ENCODE results near the gene ZSCAN23.
"Not testable (repeated sequence)": the region's sequence is repeated elsewhere in the genome, so short reads cannot be mapped to it uniquely, and the experiment has no call there.

The ZSCAN23 gene

GRCh38 chr6:28468056-28468455, 24.8 kb upstream of the ZSCAN23 start:
- no peak for TF ChIP-seq FOXA1 (IDR thresholded peaks at IDR 0.05)
- CTCF ChIA-PET = no interaction called here
- POLR2A ChIA-PET = no interaction called here
- no peak for DNase-seq (ENCODE audit: extremely low spot score)

- ChIA-PET CTCF (no interaction called here), POLR2A (no interaction called here)
- TF ChIP-seq CTBP1 (IDR thresholded peaks at IDR 0.05; ENCODE audit: borderline replicate concordance) = no peak
- TF ChIP-seq FOXM1 (IDR thresholded peaks at IDR 0.05; ENCODE audit: borderline replicate concordance) = no peak
- TF ChIP-seq FOXK2 (IDR thresholded peaks at IDR 0.05) = no peak
- no peak for TF ChIP-seq ZNF384 (IDR thresholded peaks at IDR 0.05)
- no peak for TF ChIP-seq ELF4 (IDR thresholded peaks at IDR 0.05)
- no peak for TF ChIP-seq HDGF (IDR thresholded peaks at IDR 0.05; ENCODE audit: borderline replicate concordance)
- TF ChIP-seq FOXA1 (IDR thresholded peaks at IDR 0.05) = no peak
- TF ChIP-seq BHLHE40 (IDR thresholded peaks at IDR 0.05; ENCODE audit: borderline replicate concordance) = no peak
- TF ChIP-seq SP1 (IDR thresholded peaks at IDR 0.05) = no peak
- TF ChIP-seq ARNT (IDR thresholded peaks at IDR 0.05) = no peak
- no peak for TF ChIP-seq L3MBTL2 (conservative IDR thresholded peaks at IDR 0.05)
- no peak for TF ChIP-seq NFRKB (IDR thresholded peaks at IDR 0.05)
- no peak for TF ChIP-seq LEF1 (IDR thresholded peaks at IDR 0.05; ENCODE audit: borderline replicate concordance)
- no peak for TF ChIP-seq SUZ12 (IDR thresholded peaks at IDR 0.05)
- no peak for TF ChIP-seq PKNOX1 (IDR thresholded peaks at IDR 0.05)
- TF ChIP-seq TARDBP (IDR thresholded peaks at IDR 0.05) = no peak; the same call in 1 of the 2 replicates
- no peak for DNase-seq (ENCODE audit: extremely low spot score)
These were observed 19.1 kb upstream of the ZSCAN23 start for GRCh38 chr6:28462401-28462800.

GRCh38 chr6:28458568-28458967, 15.3 kb upstream of the ZSCAN23 start:
- DNase-seq (ENCODE audit: extremely low spot score) = no peak
- ChIA-PET CTCF (no interaction called here), POLR2A (no interaction called here)
- no peak for TF ChIP-seq CTBP1 (IDR thresholded peaks at IDR 0.05; ENCODE audit: borderline replicate concordance)
- no peak for TF ChIP-seq FOXK2 (IDR thresholded peaks at IDR 0.05)
- no peak for TF ChIP-seq BHLHE40 (IDR thresholded peaks at IDR 0.05; ENCODE audit: borderline replicate concordance)
- TF ChIP-seq SP1 (IDR thresholded peaks at IDR 0.05) = no peak
- no peak for TF ChIP-seq HDGF (IDR thresholded peaks at IDR 0.05; ENCODE audit: borderline replicate concordance)
- TF ChIP-seq ELF4 (IDR thresholded peaks at IDR 0.05) = no peak
- no peak for TF ChIP-seq PKNOX1 (IDR thresholded peaks at IDR 0.05)
- TF ChIP-seq ZNF384 (IDR thresholded peaks at IDR 0.05) = no peak
- no peak for TF ChIP-seq LEF1 (IDR thresholded peaks at IDR 0.05; ENCODE audit: borderline replicate concordance)
- TF ChIP-seq FOXM1 (IDR thresholded peaks at IDR 0.05; ENCODE audit: borderline replicate concordance) = no peak
- TF ChIP-seq SUZ12 (IDR thresholded peaks at IDR 0.05) = no peak

GRCh38 chr6:28449056-28449455, 5.8 kb upstream of the ZSCAN23 start:
- POLR2A ChIA-PET = no interaction called here
- DNase-seq (ENCODE audit: extremely low spot score) = no peak
- CTCF ChIA-PET = no interaction called here
- no peak for TF ChIP-seq FOXM1 (IDR thresholded peaks at IDR 0.05; ENCODE audit: borderline replicate concordance)
- TF ChIP-seq HDGF (IDR thresholded peaks at IDR 0.05; ENCODE audit: borderline replicate concordance) = no peak
- no peak for TF ChIP-seq SUZ12 (IDR thresholded peaks at IDR 0.05)
- no peak for TF ChIP-seq ELF4 (IDR thresholded peaks at IDR 0.05)
- no peak for TF ChIP-seq NFRKB (IDR thresholded peaks at IDR 0.05)
- TF ChIP-seq BHLHE40 (IDR thresholded peaks at IDR 0.05; ENCODE audit: borderline replicate concordance) = no peak
- TF ChIP-seq ARNT (IDR thresholded peaks at IDR 0.05) = no peak

- ChIA-PET POLR2A (interaction anchor here (0.9 to 2.1 kb wide), 8 partner anchors 13 to 500 kb away, joined by 3 to 12 read pairs (median 4); no protein-coding TSS in a partner anchor), CTCF (interaction anchor here (0.6 kb wide), 1 partner anchor 81 kb away, joined by 4 read pairs; no protein-coding TSS in a partner anchor)
These were observed 4.2 kb upstream of the ZSCAN23 start for GRCh38 chr6:28447512-28447906.

GRCh38 chr6:28446818-28447511, 3.7 kb upstream of the ZSCAN23 start:
- peak; percentile 29 for DNase-seq (ENCODE audit: extremely low spot score)
- CTCF ChIA-PET = interaction anchor here (0.6 kb wide), 2 partner anchors 52 to 80 kb away, joined by 3 to 4 read pairs; no protein-coding TSS in a partner anchor

More at GRCh38 chr6:28447512-28447906, 4.2 kb upstream of the ZSCAN23 start:
- not testable (repeated sequence) for DNase-seq (ENCODE audit: extremely low spot score)

GRCh38 chr6:28444759-28445158, 1.5 kb upstream of the ZSCAN23 start:
- DNase-seq (ENCODE audit: extremely low spot score); POLR2A ChIA-PET; CTCF ChIA-PET: not testable (repeated sequence)

More at GRCh38 chr6:28446818-28447511, 3.7 kb upstream of the ZSCAN23 start:
- POLR2A ChIA-PET = interaction anchor here (1.0 to 2.1 kb wide), 8 partner anchors 13 to 214 kb away, joined by 3 to 12 read pairs (median 4); no protein-coding TSS in a partner anchor
- peak; percentile 65 for TF ChIP-seq L3MBTL2 (conservative IDR thresholded peaks at IDR 0.05)
- TF ChIP-seq FOXM1 (IDR thresholded peaks at IDR 0.05; ENCODE audit: borderline replicate concordance) = no peak

GRCh38 chr6:28442586-28442985, 705 bp downstream of the ZSCAN23 start:
- DNase-seq (ENCODE audit: extremely low spot score) = no peak
- TF ChIP-seq ARNT (IDR thresholded peaks at IDR 0.05) (no peak), NFRKB (IDR thresholded peaks at IDR 0.05) (no peak), FOXM1 (IDR thresholded peaks at IDR 0.05; ENCODE audit: borderline replicate concordance) (no peak), SUZ12 (IDR thresholded peaks at IDR 0.05) (no peak), L3MBTL2 (conservative IDR thresholded peaks at IDR 0.05) (no peak), ZNF384 (IDR thresholded peaks at IDR 0.05) (no peak), ELF4 (IDR thresholded peaks at IDR 0.05) (no peak)
- CTCF ChIA-PET = interaction anchor here (0.6 kb wide), 1 partner anchor 1610 kb away, joined by 5 read pairs; no protein-coding TSS in a partner anchor
- POLR2A ChIA-PET = interaction anchor here (0.7 to 1.2 kb wide), 7 partner anchors 17 to 550 kb away, joined by 3 to 8 read pairs (median 4); partner anchors contain the start of gene ZSCAN12
